AG08396 (cell line): Measurements from ENCODE around the gene MNAT1.
"Not testable (repeated sequence)": the region's sequence is repeated elsewhere in the genome, so short reads cannot be mapped to it uniquely, and the experiment has no call there.

ENCODE experiments used
- DNase-seq: peaks from one replicate; pipeline ENCODE4 v3.0.0; 2012; ENCODE audit warnings: low spot score, mixed read lengths

MNAT1 gene

GRCh38 chr14:60805841-60806430 is 71.4 kb downstream of the MNAT1 start:
- no peak for DNase-seq

- DNase-seq = no peak
Measured at GRCh38 chr14:60807247-60807646, 72.7 kb downstream of the MNAT1 start.

- no peak for DNase-seq
Measured at GRCh38 chr14:60807971-60808370, 73.4 kb downstream of the MNAT1 start.

- no peak for DNase-seq
Measured at GRCh38 chr14:60812987-60813386, 78.4 kb downstream of the MNAT1 start.

- DNase-seq = no peak
Measured at GRCh38 chr14:60815371-60815770, 80.8 kb downstream of the MNAT1 start.

GRCh38 chr14:60817113-60817512 is 82.6 kb downstream of the MNAT1 start:
- DNase-seq = no peak

- DNase-seq = no peak
Measured at GRCh38 chr14:60819575-60819974, 85.0 kb downstream of the MNAT1 start.

- DNase-seq = no peak
Measured at GRCh38 chr14:60838601-60839000, 104.0 kb downstream of the MNAT1 start.

GRCh38 chr14:60839057-60839456 is 104.5 kb downstream of the MNAT1 start:
- no peak for DNase-seq

GRCh38 chr14:60839657-60840056 is 105.1 kb downstream of the MNAT1 start:
- DNase-seq = no peak

- DNase-seq = no peak
Measured at GRCh38 chr14:60840313-60840712, 105.8 kb downstream of the MNAT1 start.

GRCh38 chr14:60845523-60845922 is 111.0 kb downstream of the MNAT1 start:
- no peak for DNase-seq

- no peak for DNase-seq
Measured at GRCh38 chr14:60848066-60848465, 113.5 kb downstream of the MNAT1 start.

- DNase-seq = not testable (repeated sequence)
Measured at GRCh38 chr14:60851692-60852091, 117.1 kb downstream of the MNAT1 start.

- DNase-seq = no peak
Measured at GRCh38 chr14:60856111-60856510, 121.5 kb downstream of the MNAT1 start.

GRCh38 chr14:60859525-60859924 is 125.0 kb downstream of the MNAT1 start:
- no peak for DNase-seq

- no peak for DNase-seq
Measured at GRCh38 chr14:60861545-60862140, 127.1 kb downstream of the MNAT1 start.

- DNase-seq = no peak
Measured at GRCh38 chr14:60862283-60862682, 127.7 kb downstream of the MNAT1 start.

GRCh38 chr14:60863249-60863648 is 128.7 kb downstream of the MNAT1 start:
- no peak for DNase-seq

- DNase-seq = no peak
Measured at GRCh38 chr14:60865378-60866127, 131.0 kb downstream of the MNAT1 start.

- DNase-seq = no peak
Measured at GRCh38 chr14:60867503-60868172, 133.1 kb downstream of the MNAT1 start.

- DNase-seq = no peak
Measured at GRCh38 chr14:60878121-60878520, 143.6 kb downstream of the MNAT1 start.

- no peak for DNase-seq
Measured at GRCh38 chr14:60878536-60878935, 144.0 kb downstream of the MNAT1 start.
